CD4-positive, alpha-beta T cell treated with Interleukin-1 beta for 1 hour (primary cell): ENCODE measurements around the gene POF1B.
"Not testable (repeated sequence)": the region's sequence is repeated elsewhere in the genome, so short reads cannot be mapped to it uniquely, and the experiment has no call there.

Source experiments
- DNase-seq, 2 donors: peaks; one replicate each; pipeline ENCODE4 v3.0.0-alpha.2; 2020 to 2022

POF1B gene

GRCh38 chrX:85379174-85379907 lies at the start of gene POF1B:
POF1B (minus strand) TSS chrX:85379665; CDS start chrX:85379454, 211 bp downstream.
- DNase-seq: no peak

GRCh38 chrX:85429066-85429465 lies 49.6 kb upstream of the POF1B start:
- no peak for DNase-seq

GRCh38 chrX:85419293-85419692 lies 39.8 kb upstream of the POF1B start:
- DNase-seq: no peak

GRCh38 chrX:85391878-85392238 lies 12.4 kb upstream of the POF1B start:
- DNase-seq: no peak

- no peak for DNase-seq
Measured at GRCh38 chrX:85391185-85391877, 11.9 kb upstream of the POF1B start.

GRCh38 chrX:85381602-85382001 lies 2.1 kb upstream of the POF1B start:
- no peak for DNase-seq

GRCh38 chrX:85378461-85378860 lies 1.0 kb downstream of the POF1B start:
- no peak for DNase-seq

GRCh38 chrX:85375333-85375738 lies 4.1 kb downstream of the POF1B start:
- DNase-seq: no peak

- DNase-seq: no peak
Measured at GRCh38 chrX:85365370-85365995, 14.0 kb downstream of the POF1B start.

GRCh38 chrX:85359051-85359450 lies 20.4 kb downstream of the POF1B start:
- no peak for DNase-seq

- DNase-seq: no peak
Measured at GRCh38 chrX:85345523-85345922, 33.9 kb downstream of the POF1B start.

- DNase-seq: no peak
Measured at GRCh38 chrX:85327060-85327333, 52.5 kb downstream of the POF1B start.

- DNase-seq: no peak
Measured at GRCh38 chrX:85326234-85327059, 53.0 kb downstream of the POF1B start.

GRCh38 chrX:85311348-85311747 lies 68.1 kb downstream of the POF1B start:
- DNase-seq: not testable (repeated sequence)

GRCh38 chrX:85309717-85310116 lies 69.7 kb downstream of the POF1B start:
- no peak for DNase-seq

GRCh38 chrX:85303544-85303943 lies 75.9 kb downstream of the POF1B start:
- DNase-seq: no peak

- no peak for DNase-seq
Measured at GRCh38 chrX:85288992-85289723, 90.3 kb downstream of the POF1B start.

GRCh38 chrX:85285286-85285685 lies 94.2 kb downstream of the POF1B start:
- DNase-seq: not testable (repeated sequence)

- peak in 1 of 2 donors; percentile 1 for DNase-seq
Measured at GRCh38 chrX:85244450-85245211, 134.8 kb downstream of the POF1B start.

GRCh38 chrX:85243761-85244449 lies 135.6 kb downstream of the POF1B start, which contains the start of the genes SATL1 and ZNF711:
SATL1 (minus strand) TSS chrX:85243779; CDS start chrX:85108968, 134,811 bp downstream.
ZNF711 (plus strand) TSS chrX:85243991; CDS start chrX:85247573, 3,582 bp downstream.
- DNase-seq: peak; percentile 22 to 42

GRCh38 chrX:85243155-85243554 lies 136.3 kb downstream of the POF1B start:
- DNase-seq: no peak
